Adrenal gland (tissue), 5 donors: ENCODE data around the gene ELOVL2.

Experiments used
- POLR2A ChIP-seq, 2 donors: fragments of 450-650 bp; IDR thresholded peaks; one replicate each; pipeline ENCODE4 v1.6.1; 2017; ENCODE audit warnings: antibody characterized with exemption in 2 of 2, mild to moderate bottlenecking in 2 of 2, moderate library complexity in 1 of 2
- TF ChIP-seq, protein P1 (sequence below), 6 experiments: fragments of 450-650 bp in 4 of 6; fragments of 200-600 bp in 2 of 6; sonication (generic) in 1 of 6; IDR thresholded peaks; 1 replicate in 5 of 6; 2 replicates in 1 of 6; pipeline versions ENCODE4 v1.5.1 to v1.8.0; 2016 to 2021; ENCODE audit warnings: antibody characterized with exemption in 6 of 6, mild to moderate bottlenecking in 2 of 6, moderate library complexity in 1 of 6
- donor health status: DM: no; HTN: no; CAD: no.

DNA sequence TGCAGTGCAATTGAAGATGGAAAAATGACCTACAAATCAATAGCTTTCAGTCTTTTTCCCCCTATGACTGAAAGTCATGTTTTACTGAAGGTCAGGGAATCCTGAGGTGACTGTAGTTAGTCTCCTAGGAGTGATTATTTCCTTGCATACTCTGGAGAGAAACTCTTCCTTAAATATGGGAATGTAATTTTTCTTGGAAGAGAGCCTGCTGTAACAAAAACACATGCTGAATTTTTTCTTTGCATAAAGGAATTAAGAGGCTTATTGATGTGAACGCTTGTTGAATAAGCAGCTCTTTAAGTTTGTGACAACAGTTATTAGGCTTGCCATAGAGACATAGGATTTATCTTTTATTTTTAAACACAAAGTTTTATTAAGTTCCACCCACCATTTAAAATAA, 64.5 kb downstream of the ELOVL2 start:
- no peak for TF ChIP-seq POLR2A (IDR thresholded peaks at IDR 0.05)
- TF ChIP-seq, protein P1, sequence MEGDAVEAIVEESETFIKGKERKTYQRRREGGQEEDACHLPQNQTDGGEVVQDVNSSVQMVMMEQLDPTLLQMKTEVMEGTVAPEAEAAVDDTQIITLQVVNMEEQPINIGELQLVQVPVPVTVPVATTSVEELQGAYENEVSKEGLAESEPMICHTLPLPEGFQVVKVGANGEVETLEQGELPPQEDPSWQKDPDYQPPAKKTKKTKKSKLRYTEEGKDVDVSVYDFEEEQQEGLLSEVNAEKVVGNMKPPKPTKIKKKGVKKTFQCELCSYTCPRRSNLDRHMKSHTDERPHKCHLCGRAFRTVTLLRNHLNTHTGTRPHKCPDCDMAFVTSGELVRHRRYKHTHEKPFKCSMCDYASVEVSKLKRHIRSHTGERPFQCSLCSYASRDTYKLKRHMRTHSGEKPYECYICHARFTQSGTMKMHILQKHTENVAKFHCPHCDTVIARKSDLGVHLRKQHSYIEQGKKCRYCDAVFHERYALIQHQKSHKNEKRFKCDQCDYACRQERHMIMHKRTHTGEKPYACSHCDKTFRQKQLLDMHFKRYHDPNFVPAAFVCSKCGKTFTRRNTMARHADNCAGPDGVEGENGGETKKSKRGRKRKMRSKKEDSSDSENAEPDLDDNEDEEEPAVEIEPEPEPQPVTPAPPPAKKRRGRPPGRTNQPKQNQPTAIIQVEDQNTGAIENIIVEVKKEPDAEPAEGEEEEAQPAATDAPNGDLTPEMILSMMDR (IDR thresholded peaks at IDR 0.05), result no peak
